Chondrocyte (in vitro differentiated cells): ENCODE data around the gene SCNN1A. TPM values are rescaled to one million over a fixed set of nuclear protein-coding genes. Genes with fewer than 3 reads are reported as not detected.

ENCODE experiments used
- DNase-seq: peaks from one replicate; pipeline ENCODE4 v3.0.0; 2021; ENCODE audit warnings: mixed read lengths, low spot score
- H3K27ac Mint-ChIP-seq: one replicate; pipeline ENCODE4 v1.8.0; 2021; ENCODE audit warnings: mild to moderate bottlenecking, moderate library complexity, mixed read lengths; ENCODE audit not compliant: unreplicated experiment
- H3K27me3 Mint-ChIP-seq: 2 replicates; pipeline ENCODE4 v1.8.0; 2021; ENCODE audit warnings: low read depth, mixed read lengths
- H3K36me3 Mint-ChIP-seq: 2 replicates; pipeline ENCODE4 v1.8.0; 2021; ENCODE audit warnings: low read depth, mixed read lengths
- H3K4me1 Mint-ChIP-seq: 2 replicates; pipeline ENCODE4 v1.8.0; 2021; ENCODE audit warnings: low read depth, mild to moderate bottlenecking, mixed read lengths
- H3K4me3 Mint-ChIP-seq: one replicate; pipeline ENCODE4 v1.8.0; 2021; ENCODE audit warnings: mild to moderate bottlenecking, moderate library complexity, mixed read lengths; ENCODE audit not compliant: unreplicated experiment
- H3K9me3 Mint-ChIP-seq: 2 replicates; pipeline ENCODE4 v1.8.0; 2021; ENCODE audit warnings: low read depth, mixed read lengths
- CTCF ChIP-seq: fragments of 200-600 bp; sonication (generic); IDR thresholded peaks from 2 replicates; pipeline ENCODE4 v1.5.0; 2021; ENCODE audit warnings: antibody characterized with exemption, mild to moderate bottlenecking, moderate library complexity
- total RNA-seq: library from RNA; stranded (reverse); gene quantifications from 3 replicates; pipeline ENCODE4 v1.2.1, GENCODE V29; 2021

Gene SCNN1A
- total RNA-seq, 1 donor from 2014 or later = 0.87 TPM

- DNase-seq = peak; percentile 25
- Mint-ChIP-seq H3K27me3 (no peaks in the 10 kb centered on the region), H3K27ac (no peak overlapping the region), H3K9me3 (no peaks in the 10 kb centered on the region), H3K4me3 (no peak overlapping the region), H3K4me1 (peaks cover 28% of the 10 kb centered on the region), H3K36me3 (no peaks in the 10 kb centered on the region)
- no peak for TF ChIP-seq CTCF
Measured at GRCh38 chr12:6367969-6368892, 7.1 kb downstream of the SCNN1A start.

DNA sequence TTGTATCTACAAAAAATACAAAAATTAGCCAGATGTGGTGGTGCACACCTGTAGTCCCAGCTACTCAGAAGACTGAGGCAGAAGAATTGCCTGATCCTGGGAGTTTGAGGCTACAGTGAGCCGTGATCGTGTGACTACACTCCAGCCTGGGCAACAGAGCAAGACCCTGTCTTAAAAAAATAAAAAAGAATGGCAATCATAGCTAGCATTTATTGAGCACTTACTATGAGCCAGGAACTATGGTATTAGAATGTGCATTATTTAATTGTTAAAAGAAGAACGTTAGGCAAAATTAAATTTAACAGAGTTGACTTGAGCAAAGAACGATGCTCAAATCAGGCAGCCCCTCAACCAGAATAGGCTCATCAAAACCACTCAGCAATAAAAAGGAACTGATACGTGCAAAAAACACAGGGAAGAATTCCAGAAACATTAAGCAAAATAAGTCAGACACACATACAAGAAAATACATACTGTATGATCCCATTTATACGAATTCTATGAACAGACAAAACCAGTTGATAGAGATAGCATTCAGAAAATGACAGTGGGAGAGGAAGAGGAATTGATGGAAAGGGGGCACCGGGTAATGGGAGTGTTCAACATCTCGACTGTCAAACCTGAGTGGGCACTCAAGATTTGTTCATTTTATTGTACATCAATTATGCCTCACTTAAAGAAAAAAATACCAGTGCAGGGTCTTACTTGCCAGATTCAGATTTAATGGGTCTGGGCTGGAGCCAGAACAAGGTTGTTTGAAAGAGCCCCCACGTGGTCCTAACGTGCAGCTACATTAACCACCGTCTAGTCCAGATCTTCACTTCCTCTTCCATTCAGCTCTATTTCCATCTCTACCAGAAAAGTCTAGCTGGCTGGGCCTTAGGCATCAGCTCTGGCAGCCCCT is 8.0 kb downstream of the SCNN1A start:
- no peak overlapping the region for H3K4me3 Mint-ChIP-seq
- peak; percentile 10 for DNase-seq
- H3K27me3 Mint-ChIP-seq = no peaks in the 10 kb centered on the region
- no peak overlapping the region for H3K27ac Mint-ChIP-seq
- peaks cover 22% of the 10 kb centered on the region for H3K4me1 Mint-ChIP-seq
- no peaks in the 10 kb centered on the region for H3K36me3 Mint-ChIP-seq
- peak; percentile 49 for TF ChIP-seq CTCF
- H3K9me3 Mint-ChIP-seq = no peaks in the 10 kb centered on the region

- peaks cover 28% of the 10 kb centered on the region for H3K4me1 Mint-ChIP-seq
- H3K27me3 Mint-ChIP-seq = no peaks in the 10 kb centered on the region
- H3K9me3 Mint-ChIP-seq = no peaks in the 10 kb centered on the region
- no peak for TF ChIP-seq CTCF
- no peak overlapping the region for H3K4me3 Mint-ChIP-seq
- DNase-seq = no peak
- H3K27ac Mint-ChIP-seq = no peak overlapping the region
- peaks cover 2% of the 10 kb centered on the region for H3K36me3 Mint-ChIP-seq
Measured at GRCh38 chr12:6364044-6364374, 11.4 kb downstream of the SCNN1A start.

DNA sequence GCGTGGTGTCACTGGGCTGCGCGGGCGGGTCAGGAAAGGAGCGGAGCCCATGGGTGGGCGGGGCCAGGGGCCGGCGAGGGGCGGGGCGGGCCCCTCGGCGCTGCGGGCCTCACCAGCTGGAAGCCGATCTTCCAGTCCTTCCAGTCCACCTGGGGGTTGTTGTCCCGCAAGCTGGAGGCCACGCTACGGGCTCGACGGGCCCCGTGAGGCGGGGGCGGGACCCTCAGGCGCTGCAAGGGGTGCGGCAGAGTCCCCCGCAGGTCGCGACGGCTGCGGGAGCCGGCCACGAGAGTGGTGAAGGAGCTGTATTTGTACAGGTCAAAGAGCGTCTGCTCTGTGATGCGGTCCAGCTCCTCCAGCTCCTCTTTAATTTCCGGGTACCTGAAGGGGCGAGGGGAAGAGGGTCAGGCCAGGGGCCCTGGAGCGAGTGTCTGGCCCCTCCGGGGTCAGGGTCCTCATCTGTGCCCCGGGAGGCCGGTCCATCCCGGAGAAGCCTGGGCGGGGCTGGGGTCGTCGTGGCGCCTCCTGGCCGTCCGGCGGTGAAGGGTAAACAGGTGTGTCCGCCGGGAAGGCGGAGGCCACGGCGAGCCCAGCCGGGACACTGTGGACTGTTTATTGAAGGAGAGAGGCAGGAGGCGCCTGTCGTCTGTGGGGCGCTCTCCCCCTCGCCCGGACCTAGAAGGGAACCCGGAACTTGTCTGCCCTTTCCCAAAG is 11.9 kb downstream of the SCNN1A start:
- peak; percentile 88 for DNase-seq
- no peak for TF ChIP-seq CTCF
- peaks cover 24% of the 10 kb centered on the region for H3K4me1 Mint-ChIP-seq
- H3K27me3 Mint-ChIP-seq = no peaks in the 10 kb centered on the region
- peaks cover 2% of the 10 kb centered on the region for H3K36me3 Mint-ChIP-seq
- H3K4me3 Mint-ChIP-seq = no peak overlapping the region
- no peak overlapping the region for H3K27ac Mint-ChIP-seq
- no peaks in the 10 kb centered on the region for H3K9me3 Mint-ChIP-seq

DNA sequence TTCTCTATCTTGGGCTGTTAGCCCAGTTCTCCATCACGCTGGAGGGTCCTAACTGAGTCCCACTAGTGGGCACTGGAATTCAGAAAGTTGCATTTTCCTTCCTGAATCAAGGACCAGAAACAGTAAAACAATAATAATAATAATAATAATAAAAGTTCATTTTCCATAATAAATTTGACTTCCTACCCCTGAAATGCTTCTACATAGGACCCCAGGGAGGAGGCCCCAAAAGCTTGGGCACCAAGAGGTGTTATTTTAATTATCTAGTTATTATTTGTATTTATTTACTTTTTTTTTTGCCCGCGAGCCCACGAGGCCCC is 12.4 kb downstream of the SCNN1A start:
- DNase-seq = peak; percentile 1
- Mint-ChIP-seq H3K27me3 (no peaks in the 10 kb centered on the region), H3K4me1 (peaks cover 30% of the 10 kb centered on the region), H3K4me3 (no peak overlapping the region), H3K9me3 (no peaks in the 10 kb centered on the region), H3K36me3 (peaks cover 2% of the 10 kb centered on the region), H3K27ac (no peak overlapping the region)
- TF ChIP-seq CTCF = no peak
